Omental fat pad (tissue), 4 donors: ENCODE data around the gene RND2. TPM values are rescaled to one million over a fixed set of nuclear protein-coding genes. Genes with fewer than 3 reads are reported as not detected.
"Not testable (repeated sequence)": the region's sequence is repeated elsewhere in the genome, so short reads cannot be mapped to it uniquely, and the experiment has no call there.

Experiments
- ATAC-seq: fragments of 150-250 bp; one replicate; pipeline ENCODE4 v1.9.1; 2016; ENCODE audit warnings: mild to moderate bottlenecking, moderate library complexity; ENCODE audit not compliant: low FRiP score
- DNase-seq: peaks from one replicate; pipeline ENCODE4 v3.0.0-alpha.2; 2019; ENCODE audit warnings: low spot score
- CTCF ChIP-seq, 3 donors: fragments of 450-650 bp; IDR thresholded peaks; one replicate each; pipeline ENCODE4 v1.5.1; 2016 to 2017; ENCODE audit warnings: antibody characterized with exemption in 3 of 3, mild to moderate bottlenecking in 3 of 3, moderate library complexity in 2 of 3
- total RNA-seq, 4 donors: library from RNA; depleted of rRNA; stranded (reverse); fragments of >200 nt; gene quantifications; one replicate each; pipeline ENCODE4 v1.1.0, GENCODE V29; 2016

RND2 gene
- total RNA-seq, 4 donors from 2014 or later: 0.25 to 1.1 (median 0.64) TPM

GRCh38 chr17:42985225-42985624 lies 39.8 kb upstream of the RND2 start:
- no peak for TF ChIP-seq CTCF (IDR thresholded peaks at IDR 0.05)
- ATAC-seq (no peak), DNase-seq (no peak)

GRCh38 chr17:42989141-42989540 lies 35.9 kb upstream of the RND2 start:
- TF ChIP-seq CTCF (IDR thresholded peaks at IDR 0.05): no peak
- no peak for DNase-seq
- ATAC-seq: no peak

- no peak for TF ChIP-seq CTCF (IDR thresholded peaks at IDR 0.05)
- DNase-seq (no peak), ATAC-seq (no peak)
Observed at GRCh38 chr17:42989726-42990652, 35.0 kb upstream of the RND2 start.

GRCh38 chr17:42991471-42991870 lies 33.6 kb upstream of the RND2 start:
- ATAC-seq: no peak
- no peak for DNase-seq
- TF ChIP-seq CTCF (IDR thresholded peaks at IDR 0.05): no peak

- DNase-seq: no peak
- TF ChIP-seq CTCF (IDR thresholded peaks at IDR 0.05): no peak
Observed at GRCh38 chr17:42992872-42993271, 32.2 kb upstream of the RND2 start.

GRCh38 chr17:42993913-42994312 lies 31.1 kb upstream of the RND2 start:
- DNase-seq, ATAC-seq: not testable (repeated sequence)

More at GRCh38 chr17:42992872-42993271, 32.2 kb upstream of the RND2 start:
- ATAC-seq: no peak

- DNase-seq: no peak
- ATAC-seq: no peak
- TF ChIP-seq CTCF (IDR thresholded peaks at IDR 0.05): no peak
Observed at GRCh38 chr17:42997390-42997983, 27.5 kb upstream of the RND2 start.
